ENCODE measurements around the gene CUL2.
"Not testable (repeated sequence)": the region's sequence is repeated elsewhere in the genome, so short reads cannot be mapped to it uniquely, and the experiment has no call there.

Gene CUL2

GRCh38 chr10:35019041-35020024, 70.8 kb downstream of the CUL2 start:
- no peak for DNase-seq (ENCODE audit: low read depth in 2 of 2)

GRCh38 chr10:35017608-35018007, 72.5 kb downstream of the CUL2 start:
- DNase-seq (ENCODE audit: low read depth in 2 of 2) = no peak

GRCh38 chr10:35015843-35016408, 74.2 kb downstream of the CUL2 start:
- no peak for DNase-seq (ENCODE audit: low read depth in 2 of 2)

GRCh38 chr10:35012781-35013180, 77.4 kb downstream of the CUL2 start:
- no peak for DNase-seq (ENCODE audit: low read depth in 2 of 2)

GRCh38 chr10:35011771-35012191, 78.4 kb downstream of the CUL2 start:
- no peak for DNase-seq (ENCODE audit: low read depth in 2 of 2)

GRCh38 chr10:35007858-35008301, 82.3 kb downstream of the CUL2 start:
- no peak for DNase-seq (ENCODE audit: low read depth in 2 of 2)

GRCh38 chr10:35006836-35007235, 83.3 kb downstream of the CUL2 start:
- DNase-seq (ENCODE audit: low read depth in 2 of 2) = no peak

- no peak for DNase-seq (ENCODE audit: low read depth in 2 of 2)
These were observed 84.3 kb downstream of the CUL2 start for GRCh38 chr10:35005868-35006267.

GRCh38 chr10:35004651-35005050, 85.5 kb downstream of the CUL2 start:
- no peak for DNase-seq (ENCODE audit: low read depth in 2 of 2)

- DNase-seq (ENCODE audit: low read depth in 2 of 2) = no peak
These were observed 86.2 kb downstream of the CUL2 start for GRCh38 chr10:35003906-35004305.

GRCh38 chr10:35000936-35001335, 89.2 kb downstream of the CUL2 start:
- DNase-seq (ENCODE audit: low read depth in 2 of 2) = no peak

- DNase-seq (ENCODE audit: low read depth in 2 of 2) = no peak
These were observed 90.6 kb downstream of the CUL2 start for GRCh38 chr10:34999532-34999931.

GRCh38 chr10:34998940-34999339, 91.2 kb downstream of the CUL2 start:
- no peak for DNase-seq (ENCODE audit: low read depth in 2 of 2)

- no peak for DNase-seq (ENCODE audit: low read depth in 2 of 2)
These were observed 93.3 kb downstream of the CUL2 start for GRCh38 chr10:34996843-34997242.

GRCh38 chr10:34995925-34996324, 94.2 kb downstream of the CUL2 start:
- DNase-seq (ENCODE audit: low read depth in 2 of 2) = no peak

- DNase-seq (ENCODE audit: low read depth in 2 of 2) = peak; percentile 15 to 32
These were observed 95.5 kb downstream of the CUL2 start for GRCh38 chr10:34994565-34995142.

GRCh38 chr10:34993782-34994181, 96.4 kb downstream of the CUL2 start:
- no peak for DNase-seq (ENCODE audit: low read depth in 2 of 2)

- DNase-seq (ENCODE audit: low read depth in 2 of 2) = not testable (repeated sequence)
These were observed 99.0 kb downstream of the CUL2 start for GRCh38 chr10:34991117-34991516.

GRCh38 chr10:34988397-34989067, 101.6 kb downstream of the CUL2 start:
- no peak for DNase-seq (ENCODE audit: low read depth in 2 of 2)

GRCh38 chr10:34985823-34986222, 104.3 kb downstream of the CUL2 start:
- no peak for DNase-seq (ENCODE audit: low read depth in 2 of 2)

GRCh38 chr10:34985146-34985545, 105.0 kb downstream of the CUL2 start:
- no peak for DNase-seq (ENCODE audit: low read depth in 2 of 2)

- no peak for DNase-seq (ENCODE audit: low read depth in 2 of 2)
These were observed 108.3 kb downstream of the CUL2 start for GRCh38 chr10:34981844-34982243.

All from stimulated activated CD4-positive, alpha-beta T cell treated with anti-CD3 and anti-CD28 coated beads, Interleukin-4, amount 100 ng/mL, for 48 hours (primary cell).